Natural killer cell treated with Interleukin-12 subunit alpha and Interleukin-12 subunit beta and Interleukin-15 and Interleukin-18, amount 100 ng/mL, for 72 hours (primary cell): ENCODE results near the gene KHSRP. TPM values are rescaled to one million over a fixed set of nuclear protein-coding genes. Genes with fewer than 3 reads are reported as not detected.
A peak's percentile ranks its signal among the peaks of the same experiment; 100 is the strongest.

Experiments used
- ATAC-seq, 2 donors: fragments of 150-1000 bp; cut with Tn5 transposase in 1 of 2; sonication (Bioruptor Pico), chemical (Tn5 transposase) in 1 of 2; 2 replicates each; pipeline ENCODE4 v1.10.0; 2021
- DNase-seq: peaks from one replicate; pipeline ENCODE4 v3.0.0; 2022; ENCODE audit warnings: low spot score
- H3K27ac Mint-ChIP-seq, 2 donors: 1 replicate in 1 of 2; 2 replicates in 1 of 2; pipeline ENCODE4 v1.8.0; 2022; ENCODE audit warnings: mixed read lengths in 2 of 2, mild to moderate bottlenecking in 1 of 2, moderate library complexity in 1 of 2
- H3K27me3 Mint-ChIP-seq, 2 donors: 1 replicate in 1 of 2; 2 replicates in 1 of 2; pipeline ENCODE4 v1.8.0; 2022; ENCODE audit warnings: mixed read lengths in 2 of 2
- H3K36me3 Mint-ChIP-seq: one replicate; pipeline ENCODE4 v1.8.0; 2022; ENCODE audit warnings: mixed read lengths
- H3K4me1 Mint-ChIP-seq, 2 donors: 1 replicate in 1 of 2; 2 replicates in 1 of 2; pipeline ENCODE4 v1.8.0; 2022; ENCODE audit warnings: low read depth in 2 of 2, mixed read lengths in 2 of 2, mild to moderate bottlenecking in 1 of 2
- H3K4me3 Mint-ChIP-seq: one replicate; pipeline ENCODE4 v1.8.0; 2022; ENCODE audit warnings: mixed read lengths
- H3K9me3 Mint-ChIP-seq: 2 replicates; pipeline ENCODE4 v1.8.0; 2022; ENCODE audit warnings: mixed read lengths
- total RNA-seq, 2 donors: library from RNA; stranded (reverse); gene quantifications; one replicate each; pipeline ENCODE4 v1.2.3, GENCODE V29; 2022

Gene KHSRP
- total RNA-seq, 2 donors from 2014 or later: 260 to 386 TPM

DNA sequence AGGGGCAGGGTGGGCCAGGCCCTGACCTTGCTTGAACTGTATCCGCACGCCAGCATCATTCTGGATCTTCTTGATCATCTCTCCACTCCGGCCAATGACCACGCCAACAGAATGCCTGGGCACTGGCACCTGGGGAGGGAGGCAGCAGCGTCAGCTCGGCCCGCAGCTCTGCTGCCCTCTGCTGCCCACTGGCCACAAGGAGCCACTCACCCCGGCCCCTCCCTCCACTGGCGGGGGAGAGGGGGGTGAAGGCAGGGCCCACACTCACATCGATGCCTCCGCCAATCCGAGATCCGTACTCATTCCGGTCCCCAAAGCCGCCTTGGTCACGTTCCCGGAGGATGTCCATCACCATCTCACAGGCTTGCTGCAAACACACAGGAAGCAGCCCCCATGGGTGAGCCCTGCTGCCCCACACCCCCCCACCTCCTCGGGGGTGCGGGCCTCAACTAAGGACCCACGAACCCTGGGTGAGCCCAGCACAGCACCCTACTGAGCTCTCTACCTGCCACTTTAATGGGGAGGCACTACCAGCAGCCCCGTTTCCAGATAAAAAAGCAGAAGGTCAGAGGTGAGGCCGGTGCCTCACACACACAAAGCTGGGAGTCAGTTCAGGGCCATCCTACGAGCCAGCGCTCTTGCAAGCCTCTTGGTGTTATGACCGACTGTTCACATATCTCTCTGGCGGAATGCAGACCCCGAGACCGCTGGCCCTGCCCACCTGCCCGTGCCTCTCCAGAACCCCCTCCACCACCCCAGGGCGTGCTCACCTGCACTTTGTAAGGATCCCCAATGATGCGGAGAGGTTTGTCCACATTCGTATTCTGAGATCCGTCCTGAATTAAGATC lies 6.7 kb downstream of the KHSRP start:
- H3K36me3 Mint-ChIP-seq: no peaks in the 10 kb centered on the region
- no peak overlapping the region for H3K4me3 Mint-ChIP-seq
- H3K27ac Mint-ChIP-seq: no peak overlapping the region
- DNase-seq (no peak), ATAC-seq (no peak)
- no peaks in the 10 kb centered on the region for H3K27me3 Mint-ChIP-seq
- H3K9me3 Mint-ChIP-seq: no peaks in the 10 kb centered on the region
- H3K4me1 Mint-ChIP-seq: peaks cover 10 to 13% of the 10 kb centered on the region in 2 donors

DNA sequence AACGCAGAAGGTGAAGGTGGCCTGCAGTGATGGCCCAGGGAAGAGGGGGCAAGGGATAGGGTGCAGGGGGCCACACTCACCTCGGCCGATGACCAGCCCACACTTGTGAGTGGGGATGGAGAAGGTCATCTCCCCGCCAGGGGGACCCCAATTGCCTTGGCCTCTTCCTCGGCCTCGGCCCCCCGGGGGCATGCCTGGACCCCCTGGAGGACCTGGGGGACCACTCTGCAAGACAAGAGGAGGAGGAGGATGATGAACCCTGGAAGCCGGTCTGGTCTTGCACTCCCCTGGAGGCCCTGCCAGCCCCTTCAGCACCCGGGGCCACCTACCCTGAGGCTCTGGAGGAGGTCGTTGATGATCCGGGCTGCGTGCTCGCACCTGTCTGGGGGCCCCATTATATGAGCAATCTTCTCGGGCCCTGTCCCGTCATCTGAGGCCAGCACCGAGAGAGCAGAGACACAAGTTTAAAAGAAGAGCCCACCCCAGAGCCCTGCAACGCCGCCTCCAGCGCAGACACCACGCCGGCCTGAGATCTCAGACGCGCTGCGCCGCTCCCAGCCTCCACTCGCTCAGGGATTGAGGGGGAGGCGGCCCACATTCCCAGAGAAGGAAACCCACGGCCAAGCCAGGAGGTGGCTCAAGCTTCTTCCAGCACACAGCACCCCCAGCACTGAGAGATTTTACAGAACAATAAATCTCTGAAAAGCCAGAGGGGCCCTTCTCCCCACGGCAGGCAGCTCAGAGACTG lies 7.8 kb downstream of the KHSRP start:
- H3K27me3 Mint-ChIP-seq: no peaks in the 10 kb centered on the region
- ATAC-seq (no peak), DNase-seq (no peak)
- H3K36me3 Mint-ChIP-seq: no peaks in the 10 kb centered on the region
- H3K9me3 Mint-ChIP-seq: no peaks in the 10 kb centered on the region
- no peak overlapping the region for H3K27ac Mint-ChIP-seq
- peaks cover 0 to 3% of the 10 kb centered on the region in 2 donors for H3K4me1 Mint-ChIP-seq
- H3K4me3 Mint-ChIP-seq: no peak overlapping the region

DNA sequence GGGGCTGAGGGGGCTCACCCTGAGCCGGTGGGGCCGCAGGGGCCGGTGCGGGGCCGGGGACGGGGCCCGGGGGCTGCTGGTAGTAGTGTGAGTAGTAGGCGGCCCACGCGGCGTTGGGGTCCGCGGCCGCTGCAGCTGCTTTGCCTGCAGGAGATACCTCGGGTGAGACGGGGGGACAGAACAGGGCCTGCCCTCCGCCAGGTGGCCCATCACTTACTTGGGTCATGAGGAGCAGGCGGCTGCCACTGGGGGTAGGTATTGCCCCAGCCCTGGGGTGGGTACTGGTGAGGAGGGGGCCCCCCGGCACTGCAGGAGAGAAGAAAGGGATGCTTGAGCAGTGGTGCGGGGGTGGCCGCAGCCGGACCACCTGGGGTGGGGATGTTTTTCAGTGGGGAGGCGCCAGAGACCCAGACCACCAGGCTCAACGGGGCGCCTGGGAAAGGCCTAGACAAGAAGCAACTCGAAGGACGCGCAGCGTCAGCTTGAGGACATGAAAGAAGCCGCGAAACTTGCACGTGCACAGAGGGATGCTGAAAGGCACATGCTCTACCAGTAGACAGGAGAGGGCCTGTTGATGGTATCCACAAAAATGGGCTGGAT lies 8.9 kb downstream of the KHSRP start:
- Mint-ChIP-seq H3K27ac (no peak overlapping the region), H3K36me3 (no peaks in the 10 kb centered on the region)
- no peak for ATAC-seq

DNA sequence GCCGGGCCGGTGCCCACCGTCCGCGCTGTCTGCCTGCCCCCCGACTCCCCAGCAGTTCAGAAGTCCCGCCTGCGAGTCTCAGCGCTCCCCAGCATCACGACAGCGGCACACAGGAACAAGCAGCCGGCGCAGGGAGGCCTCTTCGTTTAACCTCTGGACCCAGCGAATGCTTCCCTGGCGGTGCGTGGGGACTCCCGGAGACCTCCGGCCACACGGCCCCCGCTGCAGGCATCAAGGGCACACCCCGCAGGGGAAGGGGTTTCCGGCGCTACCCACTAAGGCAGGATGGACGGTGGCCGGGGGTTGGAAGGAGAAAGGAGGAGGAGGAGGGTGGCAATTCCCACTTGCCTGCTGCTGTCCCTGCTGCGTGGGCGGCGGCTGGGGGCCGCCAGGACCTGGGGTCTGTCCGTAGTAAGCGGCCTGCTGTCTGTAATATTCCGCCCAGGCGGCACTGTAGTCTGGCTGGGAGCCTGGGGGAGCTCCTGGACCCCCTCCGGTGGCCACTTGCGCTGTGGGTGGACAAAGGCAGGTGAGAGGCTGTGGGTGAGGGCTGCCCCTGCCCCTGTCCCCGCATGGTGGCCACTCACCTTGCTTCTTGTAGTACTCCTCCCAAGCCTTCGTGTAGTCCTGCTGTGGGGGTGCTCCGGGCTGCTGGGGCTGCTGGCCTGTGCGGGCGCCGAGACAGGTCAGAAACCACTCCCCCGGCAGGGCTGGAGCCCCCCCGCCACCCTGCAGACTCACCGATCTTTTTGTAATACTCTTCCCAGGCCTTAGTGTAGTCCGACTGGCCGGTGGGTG lies 9.6 kb downstream of the KHSRP start:
- ATAC-seq: peak in 1 of 2 donors; percentile 7
- H3K27me3 Mint-ChIP-seq: no peaks in the 10 kb centered on the region
- no peaks in the 10 kb centered on the region for H3K36me3 Mint-ChIP-seq
- no peak overlapping the region for H3K4me3 Mint-ChIP-seq
- peaks cover 0 to 1% of the 10 kb centered on the region in 2 donors for H3K4me1 Mint-ChIP-seq
- H3K27ac Mint-ChIP-seq: no peak overlapping the region
- DNase-seq: no peak
- H3K9me3 Mint-ChIP-seq: no peaks in the 10 kb centered on the region

More for the DNA sequence above, 8.9 kb downstream of the KHSRP start:
- no peak for DNase-seq
- no peaks in the 10 kb centered on the region for H3K27me3 Mint-ChIP-seq
- H3K9me3 Mint-ChIP-seq: no peaks in the 10 kb centered on the region
- peaks cover 0 to 2% of the 10 kb centered on the region in 2 donors for H3K4me1 Mint-ChIP-seq
- H3K4me3 Mint-ChIP-seq: no peak overlapping the region

DNA sequence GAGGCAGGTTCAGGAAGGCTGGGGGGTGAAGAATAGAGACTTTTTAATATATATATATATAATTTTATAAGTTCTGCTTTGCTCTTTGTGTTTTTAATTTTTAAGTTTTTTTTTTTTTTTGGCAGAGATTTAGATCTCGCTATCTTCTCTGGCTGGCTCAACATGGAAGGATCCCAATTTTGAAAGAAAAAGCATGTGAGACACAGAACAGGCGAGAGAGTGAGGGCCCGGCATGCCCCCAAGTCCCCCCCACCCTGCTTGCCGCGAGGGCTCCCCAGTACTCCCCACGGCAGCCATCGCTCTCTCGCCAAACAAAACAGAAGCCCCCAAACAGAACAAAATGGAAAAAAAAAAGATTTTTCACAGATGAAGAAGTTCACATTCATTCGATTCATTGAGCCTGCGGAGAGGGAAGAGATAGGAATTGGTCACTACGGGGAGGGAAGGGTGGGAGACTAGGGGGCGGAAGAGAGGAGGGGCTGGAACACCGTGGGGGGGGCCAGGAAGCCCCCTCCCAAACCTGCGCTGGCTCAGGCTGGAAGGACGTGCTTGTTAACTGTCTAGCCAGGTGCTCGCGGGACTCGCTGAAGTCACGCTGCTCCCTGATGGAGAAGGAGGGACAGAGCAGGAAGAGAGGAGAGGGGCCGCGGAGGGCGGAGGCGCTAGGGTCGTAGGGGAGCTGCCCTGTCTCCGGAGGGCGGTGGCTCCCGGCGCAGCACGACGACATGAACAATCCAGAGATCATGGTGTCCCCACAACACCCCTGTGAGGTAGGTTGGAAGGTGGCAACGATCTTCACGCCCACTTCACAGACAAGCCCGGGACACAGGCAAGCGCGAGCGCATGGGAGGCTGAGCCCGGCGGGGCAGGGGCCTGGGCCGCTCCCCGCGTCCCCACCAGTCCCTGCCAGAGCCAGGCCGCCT lies 10.6 kb downstream of the KHSRP start:
- no peaks in the 10 kb centered on the region for H3K36me3 Mint-ChIP-seq
- no peaks in the 10 kb centered on the region for H3K9me3 Mint-ChIP-seq
- H3K27ac Mint-ChIP-seq: no peak overlapping the region
- ATAC-seq (no peak), DNase-seq (no peak)
- no peaks in the 10 kb centered on the region for H3K4me1 Mint-ChIP-seq
- no peaks in the 10 kb centered on the region for H3K27me3 Mint-ChIP-seq
- no peak overlapping the region for H3K4me3 Mint-ChIP-seq

DNA sequence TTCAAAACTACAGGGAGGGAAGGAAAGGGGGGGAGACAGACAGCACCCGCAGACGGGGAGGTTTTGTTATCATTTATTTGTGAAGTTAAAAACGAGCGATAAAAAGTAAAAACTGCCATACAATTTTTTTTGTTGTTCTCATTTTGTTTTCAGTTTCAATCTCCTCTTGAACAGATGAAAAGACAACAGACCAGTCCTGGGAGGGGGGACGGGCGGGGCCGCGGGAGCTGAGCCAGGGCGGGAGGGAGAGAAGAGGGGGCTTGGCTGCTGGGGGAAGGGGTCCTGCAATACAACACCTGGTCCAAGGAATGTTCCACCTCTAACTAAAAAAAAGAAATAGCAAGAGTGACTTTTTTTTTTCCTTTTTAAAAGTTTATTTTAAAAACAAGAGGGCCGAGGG lies 11.3 kb downstream of the KHSRP start:
- H3K27me3 Mint-ChIP-seq: no peaks in the 10 kb centered on the region
- H3K4me3 Mint-ChIP-seq: no peak overlapping the region
- no peak for DNase-seq
- H3K4me1 Mint-ChIP-seq: no peaks in the 10 kb centered on the region
- no peak overlapping the region for H3K27ac Mint-ChIP-seq
- ATAC-seq: no peak
- no peaks in the 10 kb centered on the region for H3K9me3 Mint-ChIP-seq
- H3K36me3 Mint-ChIP-seq: no peaks in the 10 kb centered on the region

DNA sequence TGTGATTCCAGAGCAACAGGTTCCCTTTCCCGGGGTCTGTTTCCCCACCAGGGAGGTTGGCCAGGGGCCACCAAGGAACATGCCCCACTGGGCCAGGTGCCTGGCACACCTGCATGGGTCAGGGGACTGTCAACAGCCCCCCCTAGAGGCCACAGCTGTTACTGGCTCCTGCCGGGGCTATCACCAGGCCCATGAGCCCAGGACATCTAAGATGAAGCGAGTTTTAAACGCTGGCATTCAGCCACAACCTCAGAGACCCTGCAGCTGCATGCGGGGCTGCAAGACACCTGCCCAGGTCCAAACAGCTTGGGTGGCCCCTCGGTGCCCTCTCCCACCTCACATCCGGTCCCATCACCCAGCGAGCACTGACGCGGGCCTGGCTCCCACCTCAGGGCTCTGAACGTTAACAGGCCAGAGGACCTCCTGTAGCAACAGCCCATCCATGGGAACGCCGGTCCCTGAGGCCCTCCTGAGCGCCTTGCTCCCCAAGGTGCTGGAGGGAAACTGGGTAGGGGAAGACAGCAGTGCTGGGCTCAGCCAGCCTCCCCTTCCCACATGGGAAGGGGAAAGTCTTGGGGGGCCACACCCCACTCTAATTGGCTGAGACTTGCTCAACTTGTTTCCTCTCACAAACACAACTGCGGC lies 12.0 kb downstream of the KHSRP start:
- no peaks in the 10 kb centered on the region for H3K9me3 Mint-ChIP-seq
- no peak overlapping the region for H3K27ac Mint-ChIP-seq
- H3K27me3 Mint-ChIP-seq: no peaks in the 10 kb centered on the region
- no peak for DNase-seq
- peak; percentile 34 to 50 for ATAC-seq
- no peaks in the 10 kb centered on the region for H3K4me1 Mint-ChIP-seq
- H3K36me3 Mint-ChIP-seq: no peaks in the 10 kb centered on the region
- H3K4me3 Mint-ChIP-seq: no peak overlapping the region

DNA sequence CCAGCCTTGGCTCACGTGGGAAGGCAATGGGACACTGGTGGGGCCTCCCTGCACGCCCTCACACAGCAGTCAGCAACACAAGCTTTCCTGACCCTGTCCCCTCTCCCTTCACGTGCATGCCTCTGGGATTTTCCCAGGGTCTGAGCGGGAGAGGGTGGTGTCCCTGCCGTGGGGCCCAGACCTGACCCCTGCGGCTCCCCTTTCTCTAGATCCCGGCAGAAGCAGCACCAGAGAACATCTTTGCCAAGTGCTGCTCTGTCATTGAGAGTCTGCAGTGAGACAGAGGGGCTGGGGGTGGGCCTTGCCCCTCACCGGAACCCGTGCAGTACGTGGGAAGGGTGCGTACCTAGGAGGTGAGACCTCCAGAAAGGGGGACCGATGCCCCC lies 12.6 kb downstream of the KHSRP start:
- Mint-ChIP-seq H3K4me3 (no peak overlapping the region), H3K36me3 (no peaks in the 10 kb centered on the region), H3K4me1 (no peaks in the 10 kb centered on the region), H3K9me3 (no peaks in the 10 kb centered on the region), H3K27ac (no peak overlapping the region), H3K27me3 (no peaks in the 10 kb centered on the region)
- ATAC-seq: peak in 1 of 2 donors; percentile 19
- no peak for DNase-seq

DNA sequence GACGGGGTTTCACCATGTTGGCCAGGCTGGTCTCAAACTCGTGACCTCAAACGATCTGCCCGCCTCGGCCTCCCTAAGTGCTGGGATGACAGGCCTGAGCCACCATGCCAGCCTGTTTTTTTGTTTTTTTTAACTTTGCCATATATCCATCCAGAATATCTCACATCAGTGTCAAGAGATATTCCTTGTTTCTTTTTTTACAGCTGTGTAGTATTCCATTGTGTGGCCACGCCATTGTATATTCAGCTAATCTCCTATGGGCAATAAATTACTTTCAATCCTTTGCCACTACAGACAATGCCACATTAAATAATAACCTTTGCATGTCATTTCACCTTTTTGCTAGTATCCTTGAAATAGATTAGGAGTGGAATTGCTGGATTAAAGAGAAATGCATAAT lies 15.3 kb downstream of the KHSRP start:
- no peaks in the 10 kb centered on the region for H3K36me3 Mint-ChIP-seq
- ATAC-seq (no peak), DNase-seq (no peak)
- H3K9me3 Mint-ChIP-seq: no peaks in the 10 kb centered on the region
- H3K27me3 Mint-ChIP-seq: no peaks in the 10 kb centered on the region
- no peak overlapping the region for H3K27ac Mint-ChIP-seq
- no peaks in the 10 kb centered on the region for H3K4me1 Mint-ChIP-seq
- H3K4me3 Mint-ChIP-seq: no peak overlapping the region

DNA sequence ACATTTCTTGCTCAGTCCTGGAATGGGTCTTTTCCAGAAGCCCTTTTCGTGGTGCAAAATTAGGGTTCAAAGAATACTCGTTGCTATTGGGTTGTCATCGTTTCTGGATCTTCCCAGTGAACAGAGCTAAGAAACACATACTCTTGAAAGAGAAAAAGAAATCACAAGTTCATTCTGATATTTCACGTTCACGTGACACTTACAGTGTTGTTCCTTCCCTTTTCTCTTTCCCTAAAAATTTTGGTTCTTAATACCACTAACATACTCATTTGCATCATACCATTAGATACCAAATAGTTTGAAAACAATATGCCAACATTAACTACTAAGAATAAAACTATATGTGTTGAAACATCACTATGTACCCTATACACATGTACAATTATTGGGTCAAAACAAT lies 18.2 kb downstream of the KHSRP start:
- no peak for ATAC-seq
- Mint-ChIP-seq H3K4me1 (no peaks in the 10 kb centered on the region), H3K9me3 (no peaks in the 10 kb centered on the region), H3K4me3 (no peak overlapping the region), H3K36me3 (no peaks in the 10 kb centered on the region), H3K27me3 (no peaks in the 10 kb centered on the region), H3K27ac (no peak overlapping the region)
- no peak for DNase-seq

DNA sequence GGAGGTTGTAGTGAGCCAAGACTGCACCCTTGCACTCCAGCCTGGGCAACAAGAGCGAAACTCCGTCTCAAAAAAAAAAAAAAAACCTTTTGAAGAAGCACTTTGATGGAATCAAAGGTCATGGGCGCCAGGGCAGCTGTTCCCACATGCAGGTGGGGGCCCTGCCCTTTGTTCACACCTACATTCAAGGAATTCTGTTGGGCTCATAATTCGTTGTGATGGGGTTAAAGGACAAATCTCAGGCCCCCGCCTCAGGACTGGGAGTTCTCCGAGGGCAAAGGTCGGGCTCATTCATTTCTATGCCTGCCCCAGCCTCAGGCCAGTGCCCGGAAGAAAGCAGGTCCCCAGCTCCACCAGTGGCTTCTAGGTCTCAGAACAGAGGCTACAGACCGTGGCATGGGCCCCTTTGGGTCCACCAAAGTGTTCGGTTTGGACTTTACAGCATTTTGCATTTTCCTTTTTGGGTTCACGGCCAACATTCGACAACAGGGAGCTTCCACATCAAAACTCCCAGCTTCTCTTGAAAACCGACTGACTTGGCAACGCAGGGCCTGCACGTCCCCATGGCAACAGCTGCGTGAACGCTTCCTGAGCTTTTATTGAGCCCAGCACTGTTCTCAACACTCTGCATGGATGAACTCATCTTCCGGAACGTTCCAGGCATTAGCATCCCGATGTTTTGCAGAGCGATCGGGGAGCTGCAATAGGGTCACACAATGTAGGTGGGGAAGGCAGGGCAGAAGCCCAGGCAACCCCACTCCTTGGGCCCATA lies 21.6 kb downstream of the KHSRP start:
- no peak for DNase-seq
- Mint-ChIP-seq H3K27ac (no peak overlapping the region), H3K4me3 (no peak overlapping the region), H3K27me3 (no peaks in the 10 kb centered on the region), H3K9me3 (no peaks in the 10 kb centered on the region), H3K4me1 (no peaks in the 10 kb centered on the region), H3K36me3 (no peaks in the 10 kb centered on the region)
- ATAC-seq: no peak

DNA sequence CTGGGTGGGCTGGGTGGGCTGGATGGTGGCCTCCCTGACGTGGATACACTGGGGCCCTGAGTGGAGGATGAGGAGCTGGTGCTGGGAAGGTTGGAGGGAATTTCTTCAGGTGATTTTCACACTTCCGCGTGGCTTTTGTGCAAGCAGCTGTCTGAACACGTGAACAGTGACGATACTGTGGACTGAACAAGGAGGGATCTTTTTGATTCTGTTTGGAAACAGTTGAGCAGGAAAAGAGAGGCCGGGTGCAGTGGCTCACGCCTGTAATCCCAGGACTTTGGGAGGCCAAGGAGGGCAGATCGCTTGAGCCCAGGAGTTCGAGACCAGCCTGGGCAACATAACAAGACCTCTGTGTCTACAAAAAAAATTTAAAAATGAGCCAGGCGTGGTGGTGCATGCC lies 22.6 kb downstream of the KHSRP start:
- Mint-ChIP-seq H3K27me3 (no peaks in the 10 kb centered on the region), H3K4me1 (no peaks in the 10 kb centered on the region), H3K4me3 (no peak overlapping the region), H3K27ac (no peak overlapping the region), H3K36me3 (no peaks in the 10 kb centered on the region), H3K9me3 (no peaks in the 10 kb centered on the region)
- no peak for DNase-seq
- ATAC-seq: no peak
